Epithelial cell of proximal tubule (primary cell): ENCODE data around the gene KLHL29. TPM values are rescaled to one million over a fixed set of nuclear protein-coding genes. Genes with fewer than 3 reads are reported as not detected.

ENCODE experiments used
- DNase-seq: peaks from one replicate; pipeline ENCODE4 v3.0.0-alpha.2; 2011; ENCODE audit warnings: low read depth
- H3K4me3 ChIP-seq: 2 replicates; pipeline ENCODE4 v1.5.1; 2011; ENCODE audit warnings: low read depth, mild to moderate bottlenecking, low read length
- total RNA-seq: library from RNA; depleted of rRNA; stranded (reverse); fragments of >200 nt; gene quantifications from 2 replicates; pipeline ENCODE4 v1.2.3, GENCODE V29; 2015
- TF ChIP-seq, protein P1 (sequence below): conservative IDR thresholded peaks from 2 replicates; pipeline ENCODE4 v1.5.1; 2012; ENCODE audit warnings: low read depth, mild to moderate bottlenecking, low read length

Gene KLHL29
- total RNA-seq, 1 donor from 2014 or later = 12.0 TPM

DNA sequence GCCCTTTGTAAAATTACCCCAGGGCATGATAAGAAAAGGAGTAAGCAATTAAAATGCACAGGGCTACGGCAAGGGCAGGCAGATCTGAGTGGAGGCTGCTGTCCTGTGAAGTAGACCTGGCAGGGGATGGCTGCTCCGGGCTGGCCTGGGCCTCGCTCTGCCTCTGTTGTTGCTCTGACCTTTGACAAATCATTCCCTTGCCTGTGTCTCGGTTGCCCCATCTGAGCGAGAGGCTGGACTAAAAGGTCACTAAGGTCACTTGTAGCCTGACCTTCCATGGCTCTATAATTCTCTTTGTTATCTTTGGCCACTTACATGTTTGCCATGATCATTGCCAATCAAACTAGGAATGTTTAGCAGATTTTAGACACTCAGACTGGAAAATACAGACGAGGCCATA is 118.1 kb downstream of the KLHL29 start:
- DNase-seq = no peak
- TF ChIP-seq, protein P1, sequence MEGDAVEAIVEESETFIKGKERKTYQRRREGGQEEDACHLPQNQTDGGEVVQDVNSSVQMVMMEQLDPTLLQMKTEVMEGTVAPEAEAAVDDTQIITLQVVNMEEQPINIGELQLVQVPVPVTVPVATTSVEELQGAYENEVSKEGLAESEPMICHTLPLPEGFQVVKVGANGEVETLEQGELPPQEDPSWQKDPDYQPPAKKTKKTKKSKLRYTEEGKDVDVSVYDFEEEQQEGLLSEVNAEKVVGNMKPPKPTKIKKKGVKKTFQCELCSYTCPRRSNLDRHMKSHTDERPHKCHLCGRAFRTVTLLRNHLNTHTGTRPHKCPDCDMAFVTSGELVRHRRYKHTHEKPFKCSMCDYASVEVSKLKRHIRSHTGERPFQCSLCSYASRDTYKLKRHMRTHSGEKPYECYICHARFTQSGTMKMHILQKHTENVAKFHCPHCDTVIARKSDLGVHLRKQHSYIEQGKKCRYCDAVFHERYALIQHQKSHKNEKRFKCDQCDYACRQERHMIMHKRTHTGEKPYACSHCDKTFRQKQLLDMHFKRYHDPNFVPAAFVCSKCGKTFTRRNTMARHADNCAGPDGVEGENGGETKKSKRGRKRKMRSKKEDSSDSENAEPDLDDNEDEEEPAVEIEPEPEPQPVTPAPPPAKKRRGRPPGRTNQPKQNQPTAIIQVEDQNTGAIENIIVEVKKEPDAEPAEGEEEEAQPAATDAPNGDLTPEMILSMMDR = no peak
- no peak overlapping the region for H3K4me3 ChIP-seq

DNA sequence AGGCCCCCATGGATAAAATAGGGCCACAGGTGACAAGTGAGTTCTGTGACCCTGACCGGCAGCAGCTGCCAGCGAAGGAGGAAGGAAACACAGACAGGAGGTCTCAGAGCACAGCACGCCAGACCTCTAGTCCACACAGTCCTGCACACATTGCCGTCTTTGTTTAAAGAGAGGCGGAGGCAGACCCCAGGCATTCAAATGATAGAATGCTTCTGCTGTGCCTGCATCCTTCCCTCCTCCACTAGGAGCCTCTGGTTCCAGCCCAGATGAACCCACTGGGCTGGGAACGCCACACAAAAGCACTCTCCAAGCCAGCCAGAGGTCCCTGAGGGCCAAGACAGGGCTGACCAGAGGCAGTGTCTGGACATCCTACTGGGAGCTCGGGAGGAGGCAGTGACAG is 118.7 kb downstream of the KLHL29 start:
- DNase-seq = no peak
- TF ChIP-seq, protein P1 = no peak
- H3K4me3 ChIP-seq = no peak overlapping the region

DNA sequence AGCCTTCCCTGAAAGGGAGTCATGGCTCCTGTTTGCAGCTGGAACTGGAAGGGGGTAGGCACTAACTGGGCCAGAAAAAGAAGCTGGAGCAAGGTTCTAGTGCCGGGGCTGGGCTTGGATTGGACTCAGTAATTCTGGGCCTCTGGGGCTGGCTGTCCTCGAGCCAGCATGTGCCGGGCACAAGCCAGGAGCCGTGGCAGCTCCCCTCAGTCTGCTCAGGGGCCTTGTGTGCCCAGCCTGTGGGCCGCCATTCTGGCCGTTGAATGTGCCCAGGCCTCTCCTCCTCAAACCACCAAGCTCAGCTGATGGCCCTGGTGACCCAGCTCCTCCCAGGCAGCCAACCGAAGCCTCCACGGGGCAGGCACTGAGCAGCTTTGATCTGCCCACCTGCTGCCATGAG is 119.6 kb downstream of the KLHL29 start:
- no peak overlapping the region for H3K4me3 ChIP-seq
- TF ChIP-seq, protein P1 = no peak
- DNase-seq = no peak

DNA sequence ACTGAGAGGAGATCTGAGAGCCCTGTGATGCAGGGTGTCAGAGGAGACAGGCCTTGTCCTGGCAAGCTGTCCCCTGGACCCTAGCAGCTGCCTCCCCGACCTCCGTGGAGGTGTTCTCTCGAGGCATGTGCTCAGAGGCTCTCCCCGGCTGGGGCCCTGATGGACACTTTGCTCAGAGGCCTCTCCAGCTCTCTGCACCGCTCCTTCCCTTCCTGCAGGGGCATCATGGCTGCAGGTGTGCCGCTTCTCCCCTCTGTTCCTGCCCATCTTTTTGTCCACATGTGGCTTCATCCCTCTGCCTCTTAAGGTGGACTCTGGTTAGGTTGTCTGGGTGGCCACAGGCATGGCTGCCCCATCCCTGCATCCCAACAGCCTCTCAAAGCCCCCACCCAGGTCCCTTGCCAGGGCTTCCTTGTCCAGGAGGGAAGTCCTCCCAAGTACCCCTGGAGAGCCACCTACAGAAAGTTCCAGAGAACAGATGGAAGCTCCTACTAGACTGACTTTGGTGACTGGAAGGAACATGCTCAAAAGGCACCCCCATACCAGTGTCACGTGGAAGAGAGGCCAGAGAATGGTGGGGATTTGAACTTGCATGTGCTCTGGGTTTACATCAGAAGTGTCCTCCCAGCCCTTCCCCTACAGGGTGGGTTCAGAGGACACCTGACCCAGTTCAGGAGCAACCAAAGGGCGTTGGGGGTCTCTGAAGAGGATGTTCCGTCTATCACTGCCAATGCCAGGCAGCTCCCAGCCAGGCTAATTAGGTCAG is 120.4 kb downstream of the KLHL29 start:
- TF ChIP-seq, protein P1 = peak; percentile 31
- DNase-seq = no peak
- no peak overlapping the region for H3K4me3 ChIP-seq

DNA sequence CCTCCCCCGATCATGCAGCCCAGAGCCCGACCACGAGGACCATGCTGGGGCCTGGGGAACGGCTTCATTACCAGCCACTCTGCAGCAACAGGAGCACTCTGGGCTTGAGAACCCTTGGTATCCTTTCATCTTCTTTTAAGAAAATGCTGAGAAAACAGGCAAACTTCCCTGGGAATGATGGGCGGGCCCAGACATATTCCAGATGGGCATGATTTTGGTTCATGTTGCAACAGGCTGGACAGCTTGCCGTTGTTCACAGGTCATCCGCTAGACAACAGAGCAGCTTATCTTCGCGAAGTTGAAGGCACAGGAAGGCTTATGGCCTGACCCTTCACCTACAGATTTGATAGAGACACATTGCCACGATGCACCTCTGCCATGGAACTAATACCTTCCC is 121.0 kb downstream of the KLHL29 start:
- H3K4me3 ChIP-seq = no peak overlapping the region
- TF ChIP-seq, protein P1 = no peak
- DNase-seq = no peak

DNA sequence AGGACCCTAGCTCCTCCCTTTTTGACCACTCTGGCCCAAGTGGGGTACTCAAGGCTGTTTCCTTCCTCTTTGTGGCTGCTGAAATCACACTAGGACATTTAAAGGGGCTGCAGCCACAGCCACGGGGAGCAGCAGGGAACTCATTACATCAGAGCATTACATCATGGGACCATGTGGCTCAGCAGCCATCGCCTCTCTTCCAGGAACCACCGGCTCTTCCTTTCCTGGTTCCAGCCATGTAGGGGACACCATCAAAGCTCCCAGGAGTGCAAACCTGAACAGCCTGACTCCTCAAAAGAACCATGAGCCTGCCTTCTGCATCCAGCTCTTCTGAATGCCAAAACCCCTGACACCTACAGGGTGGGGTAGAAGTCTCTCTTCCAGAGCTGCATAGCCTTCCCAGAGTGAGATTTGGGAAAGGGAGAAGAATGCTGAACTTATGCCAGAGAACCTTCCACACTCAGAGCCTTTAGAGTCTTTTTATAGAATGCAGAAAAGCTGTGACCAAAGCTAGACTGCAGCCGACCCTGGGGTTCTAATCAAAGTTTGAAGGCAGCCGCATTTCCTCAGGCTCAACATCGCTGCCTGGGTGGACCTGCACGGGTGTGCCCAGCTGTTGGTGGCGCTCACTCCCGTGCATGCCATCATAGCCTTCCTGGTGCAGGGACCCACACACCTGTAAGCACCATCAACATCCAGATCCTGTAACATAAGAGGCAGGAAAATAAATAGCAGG is 121.7 kb downstream of the KLHL29 start:
- DNase-seq = no peak
- no peak overlapping the region for H3K4me3 ChIP-seq
- TF ChIP-seq, protein P1 = no peak
